Parathyroid adenoma (tissue), 2 donors: ENCODE data around the gene TRPM5.

ENCODE experiments used
- H2AFZ ChIP-seq: fragments of 300-600 bp; sonication (generic); one replicate; pipeline ENCODE4 v1.7.0; 2017; ENCODE audit warnings: antibody characterized with exemption, mild to moderate bottlenecking
- H3K27ac ChIP-seq: fragments of 300-600 bp; sonication (generic); one replicate; pipeline ENCODE4 v1.7.0; 2017
- H3K27me3 ChIP-seq: fragments of 300-600 bp; sonication (generic); one replicate; pipeline ENCODE4 v1.7.0; 2017; ENCODE audit warnings: low read length; ENCODE audit not compliant: control insufficient read depth, insufficient read depth
- H3K36me3 ChIP-seq: fragments of 300-600 bp; sonication (generic); one replicate; pipeline ENCODE4 v1.7.0; 2017; ENCODE audit warnings: low read length; ENCODE audit not compliant: control insufficient read depth, insufficient read depth
- H3K4me1 ChIP-seq: fragments of 300-600 bp; sonication (generic); one replicate; pipeline ENCODE4 v1.7.0; 2017; ENCODE audit warnings: control low read depth
- H3K4me2 ChIP-seq: fragments of 300-600 bp; sonication (generic); one replicate; pipeline ENCODE4 v1.7.0; 2017; ENCODE audit warnings: low read length
- H3K4me3 ChIP-seq: fragments of 300-600 bp; sonication (generic); one replicate; pipeline ENCODE4 v1.7.0; 2017; ENCODE audit warnings: low read depth, low read length
- H3K79me2 ChIP-seq: fragments of 300-600 bp; sonication (generic); one replicate; pipeline ENCODE4 v1.7.0; 2017; ENCODE audit warnings: control low read depth
- H3K9ac ChIP-seq: fragments of 300-600 bp; sonication (generic); one replicate; pipeline ENCODE4 v1.7.0; 2017; ENCODE audit warnings: mild to moderate bottlenecking
- H3K9me3 ChIP-seq: fragments of 300-600 bp; sonication (generic); one replicate; pipeline ENCODE4 v1.7.0; 2017; ENCODE audit warnings: low read length; ENCODE audit not compliant: control insufficient read depth
- TF ChIP-seq, protein P1 (sequence below): fragments of 300-600 bp; sonication (generic); IDR thresholded peaks from one replicate; pipeline ENCODE4 v1.7.0; 2017; ENCODE audit warnings: antibody characterized with exemption, mild to moderate bottlenecking
- donor health status: primary hyperparathyroidism.

Gene TRPM5

DNA sequence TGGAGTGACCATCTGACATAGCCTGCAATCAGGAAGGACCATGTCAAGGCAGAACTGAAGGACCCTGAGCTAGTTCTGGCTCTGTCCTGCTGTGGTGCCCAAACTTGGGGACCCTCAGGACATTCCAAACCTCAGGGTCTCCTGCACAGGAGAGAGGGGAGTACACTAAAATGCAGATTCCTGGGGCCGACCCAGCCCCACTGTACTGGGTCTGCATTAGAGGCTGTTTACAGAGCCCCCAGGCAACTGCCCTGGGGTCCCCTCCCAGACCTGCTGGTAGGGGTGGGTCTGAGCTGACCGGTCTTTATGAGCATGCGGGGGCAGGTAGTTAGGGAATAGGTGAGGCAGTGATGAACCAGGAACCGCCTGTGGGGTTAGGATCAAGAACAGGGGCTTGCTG is 6.8 kb downstream of the TRPM5 start:
- Histone ChIP-seq H3K9ac (no peak overlapping the region), H3K27ac (no peak overlapping the region), H3K79me2 (no peaks in the 10 kb centered on the region), H3K36me3 (no peaks in the 10 kb centered on the region), H3K9me3 (no peaks in the 10 kb centered on the region), H2AFZ (no peak overlapping the region), H3K4me2 (no peak overlapping the region), H3K4me3 (no peak overlapping the region), H3K27me3 (no peaks in the 10 kb centered on the region), H3K4me1 (no peaks in the 10 kb centered on the region)
- TF ChIP-seq, protein P1, sequence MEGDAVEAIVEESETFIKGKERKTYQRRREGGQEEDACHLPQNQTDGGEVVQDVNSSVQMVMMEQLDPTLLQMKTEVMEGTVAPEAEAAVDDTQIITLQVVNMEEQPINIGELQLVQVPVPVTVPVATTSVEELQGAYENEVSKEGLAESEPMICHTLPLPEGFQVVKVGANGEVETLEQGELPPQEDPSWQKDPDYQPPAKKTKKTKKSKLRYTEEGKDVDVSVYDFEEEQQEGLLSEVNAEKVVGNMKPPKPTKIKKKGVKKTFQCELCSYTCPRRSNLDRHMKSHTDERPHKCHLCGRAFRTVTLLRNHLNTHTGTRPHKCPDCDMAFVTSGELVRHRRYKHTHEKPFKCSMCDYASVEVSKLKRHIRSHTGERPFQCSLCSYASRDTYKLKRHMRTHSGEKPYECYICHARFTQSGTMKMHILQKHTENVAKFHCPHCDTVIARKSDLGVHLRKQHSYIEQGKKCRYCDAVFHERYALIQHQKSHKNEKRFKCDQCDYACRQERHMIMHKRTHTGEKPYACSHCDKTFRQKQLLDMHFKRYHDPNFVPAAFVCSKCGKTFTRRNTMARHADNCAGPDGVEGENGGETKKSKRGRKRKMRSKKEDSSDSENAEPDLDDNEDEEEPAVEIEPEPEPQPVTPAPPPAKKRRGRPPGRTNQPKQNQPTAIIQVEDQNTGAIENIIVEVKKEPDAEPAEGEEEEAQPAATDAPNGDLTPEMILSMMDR = no peak

DNA sequence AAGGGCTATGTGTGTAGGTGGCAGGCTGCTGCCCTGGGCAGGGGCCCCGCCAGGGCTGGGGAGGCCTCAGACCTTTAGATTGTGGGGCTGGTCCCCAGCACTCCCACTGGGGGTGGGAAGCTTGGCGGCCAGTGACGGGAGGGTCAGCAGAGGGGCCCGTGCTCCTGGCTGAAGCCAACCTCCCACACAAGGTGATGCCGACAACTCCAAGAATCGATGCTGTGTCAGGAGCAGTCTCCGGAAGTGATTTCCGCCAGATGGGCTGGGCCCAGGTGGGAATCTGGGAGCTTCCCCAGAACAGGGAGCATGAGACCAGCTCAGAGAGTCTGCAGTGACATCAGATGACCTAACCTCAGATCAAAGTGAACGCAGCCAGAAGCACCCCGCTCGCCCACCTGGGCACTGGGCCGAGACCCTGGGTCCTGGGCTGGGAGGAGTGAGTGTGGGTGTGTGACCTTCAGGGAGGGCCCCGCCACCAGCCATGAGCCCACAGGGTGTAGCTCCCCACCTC is 7.7 kb downstream of the TRPM5 start:
- TF ChIP-seq, protein P1 = no peak
- Histone ChIP-seq H3K4me2 (no peak overlapping the region), H3K4me1 (no peaks in the 10 kb centered on the region), H3K9me3 (no peaks in the 10 kb centered on the region), H3K36me3 (no peaks in the 10 kb centered on the region), H3K27ac (no peak overlapping the region), H3K9ac (no peak overlapping the region), H2AFZ (no peak overlapping the region), H3K4me3 (no peak overlapping the region), H3K27me3 (no peaks in the 10 kb centered on the region), H3K79me2 (no peaks in the 10 kb centered on the region)

DNA sequence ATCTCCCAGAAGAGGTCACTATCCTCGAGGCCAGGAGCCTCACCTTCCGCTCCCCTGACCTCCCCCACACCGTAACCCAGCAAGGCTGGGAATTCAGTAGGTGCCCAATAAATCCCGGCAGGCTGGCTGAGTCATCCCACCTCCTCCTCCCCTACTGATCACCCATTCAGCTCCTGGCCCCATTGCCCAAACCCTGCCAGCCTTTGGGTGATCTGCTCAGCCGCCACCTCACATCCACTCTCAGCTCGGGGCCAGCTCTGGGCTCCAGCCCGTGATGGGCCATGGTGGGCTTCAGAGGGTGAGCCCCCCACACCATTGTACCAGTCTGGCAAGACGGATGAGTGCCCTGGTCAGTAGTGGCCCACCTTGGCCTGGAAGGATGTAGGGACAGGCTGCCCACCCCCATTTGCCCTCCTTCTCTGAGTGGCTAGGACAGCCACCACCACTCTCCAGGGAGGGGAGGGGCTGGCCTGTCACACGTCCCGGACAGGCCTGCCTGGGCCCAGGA is 8.2 kb downstream of the TRPM5 start:
- TF ChIP-seq, protein P1 = no peak
- Histone ChIP-seq H3K79me2 (no peaks in the 10 kb centered on the region), H3K9me3 (no peaks in the 10 kb centered on the region), H2AFZ (no peak overlapping the region), H3K4me3 (no peak overlapping the region), H3K9ac (no peak overlapping the region), H3K36me3 (no peaks in the 10 kb centered on the region), H3K4me1 (no peaks in the 10 kb centered on the region), H3K4me2 (no peak overlapping the region), H3K27ac (no peak overlapping the region), H3K27me3 (no peaks in the 10 kb centered on the region)

DNA sequence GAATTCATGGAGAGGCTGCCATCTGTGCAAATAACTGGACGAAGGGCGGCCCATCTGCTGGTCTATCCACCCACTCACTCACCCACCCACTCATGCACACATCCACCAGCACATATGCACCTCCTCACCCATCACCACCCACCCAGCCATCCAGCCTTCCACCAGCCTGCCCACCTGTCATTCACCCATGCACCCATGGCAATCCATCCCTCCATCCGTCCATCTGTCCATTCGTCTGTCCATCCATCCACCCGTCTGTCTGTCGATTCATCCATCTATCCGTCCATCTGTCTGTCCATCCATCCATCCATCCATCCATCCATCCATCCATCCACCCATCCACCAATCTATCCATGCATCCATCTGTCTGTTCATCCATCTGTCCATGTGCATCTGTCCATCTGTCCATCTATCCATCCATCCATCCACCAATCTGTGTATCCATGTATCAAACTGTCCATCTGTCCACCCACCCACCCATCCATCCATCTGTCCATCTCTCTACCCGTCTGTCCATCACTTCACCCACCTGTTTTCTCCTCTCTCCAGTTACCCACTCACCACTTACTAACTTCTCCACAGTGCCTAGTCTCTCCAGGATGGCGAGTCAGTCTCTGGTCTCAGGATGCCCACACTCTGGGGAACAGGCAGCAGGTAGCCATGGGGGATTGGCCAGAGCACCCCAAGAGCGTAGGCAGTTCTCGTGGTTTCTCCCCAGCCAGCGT is 8.9 kb downstream of the TRPM5 start:
- Histone ChIP-seq H3K27me3 (no peaks in the 10 kb centered on the region), H3K9ac (no peak overlapping the region), H3K79me2 (no peaks in the 10 kb centered on the region), H2AFZ (no peak overlapping the region), H3K4me1 (no peaks in the 10 kb centered on the region), H3K36me3 (no peaks in the 10 kb centered on the region), H3K4me2 (no peak overlapping the region), H3K9me3 (no peaks in the 10 kb centered on the region), H3K27ac (no peak overlapping the region), H3K4me3 (no peak overlapping the region)
- TF ChIP-seq, protein P1 = no peak
